IMR-90 (cell line): ENCODE results near the gene CD101. TPM values are rescaled to one million over a fixed set of nuclear protein-coding genes. Genes with fewer than 3 reads are reported as not detected.

Experiments used
- ATAC-seq: fragments of 200-7000 bp; cut with Tn5 transposase; 2 replicates; pipeline ENCODE4 v1.9.1; 2020; ENCODE audit warnings: low read depth, mild to moderate bottlenecking, moderate library complexity
- BruUV-seq: library from RNA; stranded (reverse); fragments of 400-500 nt; replicated peaks from 2 replicates; lab custom pipeline; 2021; lab: Mats Ljungman, UMichigan
- CTCF ChIA-PET: fragments of 300-600 bp; formaldehyde crosslinking; extraction: SDS; loops from one replicate; lab custom pipeline; 2021; ENCODE audit warnings: antibody characterized with exemption; lab: Yijun Ruan, JAX
- POLR2A ChIA-PET: fragments of 300-600 bp; sonication (Branson Sonifier 250); formaldehyde crosslinking; loops from one replicate; lab custom pipeline; 2022; ENCODE audit warnings: antibody characterized with exemption; ENCODE audit not compliant: unreplicated experiment; lab: Charles Lee
- DNase-seq: peaks from one replicate; pipeline ENCODE4 v3.0.0; 2013
- H2AFZ ChIP-seq: replicated peaks from 2 replicates; pipeline ENCODE3; 2013; ENCODE audit warnings: low read length, mild to moderate bottlenecking; ENCODE audit not compliant: poor library complexity
- H2AK5ac ChIP-seq: 2 replicates; pipeline ENCODE4 v1.6.1; 2013; ENCODE audit warnings: low read depth, low read length, inconsistent platforms
- H2AK9ac ChIP-seq: replicated peaks from 2 replicates; pipeline ENCODE3; 2013; ENCODE audit warnings: mild to moderate bottlenecking, low read depth, low read length, moderate library complexity; ENCODE audit not compliant: poor library complexity
- H2BK120ac ChIP-seq: 2 replicates; pipeline ENCODE4 v1.6.1; 2013; ENCODE audit warnings: low read depth, low read length, inconsistent platforms
- H2BK15ac ChIP-seq: 3 replicates; pipeline ENCODE4 v1.6.1; 2013; ENCODE audit warnings: low read depth, low read length, inconsistent platforms
- H2BK20ac ChIP-seq: 2 replicates; pipeline ENCODE4 v1.6.1; 2013; ENCODE audit warnings: low read depth, mild to moderate bottlenecking, inconsistent platforms, low read length, moderate library complexity
- H2BK5ac ChIP-seq: 2 replicates; pipeline ENCODE4 v1.6.1; 2013; ENCODE audit warnings: mild to moderate bottlenecking, low read depth, low read length, inconsistent platforms; ENCODE audit not compliant: poor library complexity, severe bottlenecking
- H3K14ac ChIP-seq: replicated peaks from 2 replicates; pipeline ENCODE4 v1.6.1; 2013; ENCODE audit warnings: low read depth, low read length, inconsistent platforms
- H3K18ac ChIP-seq: 2 replicates; pipeline ENCODE4 v1.6.1; 2013; ENCODE audit warnings: low read depth, low read length, control low read depth
- H3K23ac ChIP-seq: 2 replicates; pipeline ENCODE4 v1.6.1; 2013; ENCODE audit warnings: low read depth, low read length, inconsistent platforms
- H3K27ac ChIP-seq: 2 replicates; pipeline ENCODE4 v1.5.1; 2013; ENCODE audit warnings: mild to moderate bottlenecking, control low read depth, low read length; ENCODE audit not compliant: insufficient read depth
- H3K27me3 ChIP-seq: 2 replicates; pipeline ENCODE4 v1.6.1; 2013; ENCODE audit warnings: low read length; ENCODE audit not compliant: control insufficient read depth, insufficient read depth
- H3K36me3 ChIP-seq: 2 replicates; pipeline ENCODE4 v1.6.1; 2013; ENCODE audit warnings: low read length, mixed read lengths; ENCODE audit not compliant: control insufficient read depth, insufficient read depth
- H3K4ac ChIP-seq: 2 replicates; pipeline ENCODE4 v1.6.1; 2013; ENCODE audit warnings: low read depth, low read length, inconsistent platforms
- H3K4me1 ChIP-seq: 2 replicates; pipeline ENCODE4 v1.6.1; 2013; ENCODE audit warnings: low read length, mixed read lengths; ENCODE audit not compliant: control insufficient read depth, insufficient read depth
- H3K4me2 ChIP-seq: 2 replicates; pipeline ENCODE4 v1.6.1; 2013; ENCODE audit warnings: low read depth, mild to moderate bottlenecking, control low read depth, low read length, moderate library complexity
- H3K4me3 ChIP-seq: 2 replicates; pipeline ENCODE4 v1.5.1; 2013; ENCODE audit warnings: low read depth, mild to moderate bottlenecking, control low read depth, low read length, moderate library complexity; ENCODE audit not compliant: insufficient read depth
- H3K56ac ChIP-seq: 2 replicates; pipeline ENCODE4 v1.6.1; 2013; ENCODE audit warnings: low read length, inconsistent platforms; ENCODE audit not compliant: insufficient read depth; ENCODE audit errors: extremely low read depth
- H3K79me1 ChIP-seq, 2 experiments: 2 replicates each; pipeline ENCODE4 v1.6.1; 2013; ENCODE audit warnings: low read length in 2 of 2, inconsistent platforms in 1 of 2, low read depth in 1 of 2
- H3K9ac ChIP-seq: 2 replicates; pipeline ENCODE4 v1.6.1; 2013; ENCODE audit warnings: low read depth, low read length, control low read depth
- H3K9me1 ChIP-seq: 2 replicates; pipeline ENCODE4 v1.6.1; 2013; ENCODE audit warnings: low read length, inconsistent platforms; ENCODE audit not compliant: insufficient read depth
- H3K9me3 ChIP-seq: 2 replicates; pipeline ENCODE4 v1.6.1; 2013; ENCODE audit warnings: low read length; ENCODE audit not compliant: control insufficient read depth, insufficient read depth
- H4K20me1 ChIP-seq: 2 replicates; pipeline ENCODE4 v1.6.1; 2013; ENCODE audit warnings: low read length, inconsistent platforms; ENCODE audit not compliant: insufficient read depth
- H4K5ac ChIP-seq: 2 replicates; pipeline ENCODE4 v1.6.1; 2013; ENCODE audit warnings: mild to moderate bottlenecking, low read depth, low read length, control low read depth
- H4K8ac ChIP-seq, 2 experiments: 2 replicates each; pipeline ENCODE4 v1.6.1; 2013; ENCODE audit warnings: low read depth in 2 of 2, low read length in 2 of 2, control low read depth in 1 of 2, inconsistent platforms in 1 of 2
- H4K91ac ChIP-seq: 2 replicates; pipeline ENCODE4 v1.6.1; 2013; ENCODE audit warnings: low read depth, low read length, inconsistent platforms; ENCODE audit not compliant: insufficient read depth
- BHLHE40 ChIP-seq: fragments of 150-350 bp; IDR thresholded peaks from 2 replicates; pipeline ENCODE4 v1.6.1; 2016; ENCODE audit warnings: mild to moderate bottlenecking, low read depth, low read length
- CEBPB ChIP-seq: IDR thresholded peaks from 2 replicates; pipeline ENCODE4 v1.6.1; 2012; ENCODE audit warnings: low read depth, low read length, improper control_type of control experiment
- CHD1 ChIP-seq: IDR thresholded peaks from 2 replicates; pipeline ENCODE4 v1.6.1; 2012; ENCODE audit warnings: low read depth, low read length, improper control_type of control experiment
- ELK1 ChIP-seq: fragments of 150-350 bp; IDR thresholded peaks from 2 replicates; pipeline ENCODE4 v1.6.1; 2016; ENCODE audit warnings: low read depth, mild to moderate bottlenecking, low read length, moderate library complexity, borderline replicate concordance
- FOS ChIP-seq: fragments of 150-350 bp; IDR thresholded peaks from 2 replicates; pipeline ENCODE4 v1.6.1; 2016; ENCODE audit warnings: low read depth, low read length
- MAFK ChIP-seq: IDR thresholded peaks from 2 replicates; pipeline ENCODE4 v1.6.1; 2012; ENCODE audit warnings: low read depth, low read length, improper control_type of control experiment
- MAZ ChIP-seq: IDR thresholded peaks from 2 replicates; pipeline ENCODE4 v1.6.1; 2012; ENCODE audit warnings: low read depth, mild to moderate bottlenecking, low read length, improper control_type of control experiment, moderate library complexity, borderline replicate concordance
- MXI1 ChIP-seq: IDR thresholded peaks from 2 replicates; pipeline ENCODE4 v1.6.1; 2012; ENCODE audit warnings: low read depth, mild to moderate bottlenecking, low read length, moderate library complexity, borderline replicate concordance
- NFE2L2 ChIP-seq: fragments of 150-350 bp; IDR thresholded peaks from 2 replicates; pipeline ENCODE4 v1.6.1; 2016; ENCODE audit warnings: low read depth, mild to moderate bottlenecking, low read length
- POLR2A ChIP-seq: IDR thresholded peaks from 2 replicates; pipeline ENCODE4 v1.6.1; 2012; ENCODE audit warnings: mild to moderate bottlenecking, low read depth, low read length
- RAD21 ChIP-seq: IDR thresholded peaks from 2 replicates; pipeline ENCODE4 v1.6.1; 2012; ENCODE audit warnings: low read length, improper control_type of control experiment
- RCOR1 ChIP-seq: IDR thresholded peaks from 2 replicates; pipeline ENCODE4 v1.6.1; 2012; ENCODE audit warnings: mild to moderate bottlenecking, low read length, improper control_type of control experiment; ENCODE audit not compliant: insufficient replicate concordance
- RFX5 ChIP-seq: IDR thresholded peaks from 2 replicates; pipeline ENCODE4 v1.8.0; 2012; ENCODE audit warnings: low read depth, mild to moderate bottlenecking, low read length, moderate library complexity
- SMC3 ChIP-seq: fragments of 150-350 bp; IDR thresholded peaks from 2 replicates; pipeline ENCODE4 v1.6.1; 2016; ENCODE audit warnings: low read depth, mild to moderate bottlenecking, antibody characterized with exemption, low read length, moderate library complexity
- USF2 ChIP-seq: fragments of 150-350 bp; IDR thresholded peaks from 2 replicates; pipeline ENCODE4 v1.6.1; 2017; ENCODE audit warnings: mild to moderate bottlenecking, antibody characterized with exemption, low read length, low read depth
- WGBS, 2 experiments: methylation state at CpG; one replicate each; pipeline versions ENCODE4 v1.1.5 to v1.1.7; 2013; ENCODE audit warnings: missing lambda C conversion rate in 2 of 2; ENCODE audit not compliant: insufficient read length in 1 of 2; ENCODE audit errors: extremely low coverage in 2 of 2; 5-methylcytosine and 5-hydroxymethylcytosine counted together
- dilution Hi-C: fragments of 300-500 bp; cut with HindIII; formaldehyde crosslinking; loops from one replicate; pipeline ENCODE4 v1.14.3; 2018; ENCODE audit warnings: low sequenced_read_pairs; ENCODE audit not compliant: unreplicated experiment
- in situ Hi-C: fragments of 300-500 bp; cut with MboI; formaldehyde crosslinking; loops from 3 replicates; pipeline ENCODE4 v1.14.3; 2019; ENCODE audit warnings: low sequenced_read_pairs, inconsistent platforms, mixed read lengths
- intact Hi-C: fragments of 100-400 bp; cut with micrococcal nuclease; formaldehyde crosslinking; loops from 2 replicates; pipeline ENCODE4 v1.10.0; 2022
- polyA plus RNA-seq, 3 experiments: library from polyadenylated mRNA; depleted of rRNA; stranded (reverse); fragments of >200 nt; gene quantifications; 2 replicates each; pipeline ENCODE4 v1.2.3, GENCODE V29; 2012; ENCODE audit warnings: low replicate concordance in 1 of 3
- total RNA-seq: library from RNA; depleted of rRNA; stranded (reverse); fragments of >200 nt; gene quantifications from 2 replicates; pipeline ENCODE4 v1.2.3, GENCODE V29; 2012
- TF ChIP-seq, protein P1 (sequence below): conservative IDR thresholded peaks from 2 replicates; pipeline ENCODE4 v1.5.1; 2012; ENCODE audit warnings: mild to moderate bottlenecking, low read depth, low read length, improper control_type of control experiment

CD101 gene
- total and polyA plus RNA-seq, 2 of the 4 experiments (the other 2 are of a cell fraction): not detected

DNA sequence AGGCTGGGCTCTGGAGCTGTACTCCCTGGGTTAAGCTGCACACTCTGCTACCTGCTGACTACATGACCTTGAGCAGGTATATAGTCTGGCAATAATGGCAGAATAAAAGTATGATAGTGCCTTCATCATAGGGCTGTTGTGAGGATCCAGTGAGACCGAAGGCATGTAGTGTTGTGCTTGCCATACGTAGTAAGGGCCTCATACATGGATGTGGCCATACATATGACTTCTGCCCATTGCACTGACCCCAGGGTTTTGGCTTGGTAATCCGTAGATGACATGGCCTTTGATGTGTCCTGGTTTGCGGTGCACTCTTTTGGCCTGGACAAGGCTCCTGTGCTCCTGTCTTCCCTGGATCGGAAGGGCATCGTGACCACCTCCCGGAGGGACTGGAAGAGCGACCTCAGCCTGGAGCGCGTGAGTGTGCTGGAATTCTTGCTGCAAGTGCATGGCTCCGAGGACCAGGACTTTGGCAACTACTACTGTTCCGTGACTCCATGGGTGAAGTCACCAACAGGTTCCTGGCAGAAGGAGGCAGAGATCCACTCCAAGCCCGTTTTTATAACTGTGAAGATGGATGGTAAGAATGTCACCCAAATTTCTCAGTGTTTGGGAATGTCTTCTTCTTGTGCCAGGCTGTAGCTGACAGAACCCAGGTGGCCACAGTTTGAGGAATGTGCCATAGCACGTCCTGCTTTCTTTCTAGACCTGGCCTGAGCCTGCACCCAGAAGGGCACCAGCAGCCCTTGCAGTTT, 17.0 kb upstream of the CD101 start:
- no peaks in the 10 kb centered on the region for H3K9me1 ChIP-seq
- no peak overlapping the region for H4K5ac ChIP-seq
- DNase-seq (no peak), ATAC-seq (no peak)
- ChIA-PET POLR2A (no interaction called here), CTCF (no interaction called here)
- H3K9me3 ChIP-seq: no peaks in the 10 kb centered on the region
- in situ Hi-C loops: no loop called here
- no peak overlapping the region for H3K4me2 ChIP-seq
- H2AK9ac ChIP-seq: peak overlapping the region; percentile 45
- dilution Hi-C loops: no loop called here
- intact Hi-C loops: no loop called here
- H2AFZ ChIP-seq: no peak overlapping the region
- no peaks in the 10 kb centered on the region for H4K20me1 ChIP-seq
- H2BK120ac ChIP-seq: no peak overlapping the region
- no peaks in the 10 kb centered on the region for H3K36me3 ChIP-seq
- peaks cover 5% of the 10 kb centered on the region; the same call in 1 of the 2 replicates for H3K27me3 ChIP-seq
- H4K91ac ChIP-seq: no peak overlapping the region
- H3K56ac ChIP-seq: no peak overlapping the region
- no peak overlapping the region for H2AK5ac ChIP-seq
- H2BK15ac ChIP-seq: no peak overlapping the region
- no peak overlapping the region for H3K18ac ChIP-seq
- no peak overlapping the region for H2BK20ac ChIP-seq
- no peak overlapping the region for H4K8ac ChIP-seq
- no peak overlapping the region for H3K9ac ChIP-seq
- BruUV-seq: no TSS peak
- no peaks in the 10 kb centered on the region for H3K79me1 ChIP-seq
- no peak overlapping the region for H3K4ac ChIP-seq
- 83% methylated on average over 9 of the region's 14 CpGs; no CpG with 5 or more reads in 1 of the 2 experiments for WGBS, 2 experiments
- no peaks in the 10 kb centered on the region for H3K4me1 ChIP-seq
- no peak overlapping the region for H3K23ac ChIP-seq
- no peak overlapping the region for H3K14ac ChIP-seq
- no peak overlapping the region for H3K4me3 ChIP-seq
- H2BK5ac ChIP-seq: no peak overlapping the region
- H3K27ac ChIP-seq: no peak overlapping the region
- TF ChIP-seq MAFK (no peak), ELK1 (no peak), RFX5 (no peak), CHD1 (no peak), SMC3 (no peak), RCOR1 (no peak), MAZ (no peak), CEBPB (no peak), MXI1 (no peak), FOS (no peak), BHLHE40 (no peak), RAD21 (no peak), POLR2A (no peak), USF2 (no peak), NFE2L2 (no peak)
- TF ChIP-seq, protein P1, sequence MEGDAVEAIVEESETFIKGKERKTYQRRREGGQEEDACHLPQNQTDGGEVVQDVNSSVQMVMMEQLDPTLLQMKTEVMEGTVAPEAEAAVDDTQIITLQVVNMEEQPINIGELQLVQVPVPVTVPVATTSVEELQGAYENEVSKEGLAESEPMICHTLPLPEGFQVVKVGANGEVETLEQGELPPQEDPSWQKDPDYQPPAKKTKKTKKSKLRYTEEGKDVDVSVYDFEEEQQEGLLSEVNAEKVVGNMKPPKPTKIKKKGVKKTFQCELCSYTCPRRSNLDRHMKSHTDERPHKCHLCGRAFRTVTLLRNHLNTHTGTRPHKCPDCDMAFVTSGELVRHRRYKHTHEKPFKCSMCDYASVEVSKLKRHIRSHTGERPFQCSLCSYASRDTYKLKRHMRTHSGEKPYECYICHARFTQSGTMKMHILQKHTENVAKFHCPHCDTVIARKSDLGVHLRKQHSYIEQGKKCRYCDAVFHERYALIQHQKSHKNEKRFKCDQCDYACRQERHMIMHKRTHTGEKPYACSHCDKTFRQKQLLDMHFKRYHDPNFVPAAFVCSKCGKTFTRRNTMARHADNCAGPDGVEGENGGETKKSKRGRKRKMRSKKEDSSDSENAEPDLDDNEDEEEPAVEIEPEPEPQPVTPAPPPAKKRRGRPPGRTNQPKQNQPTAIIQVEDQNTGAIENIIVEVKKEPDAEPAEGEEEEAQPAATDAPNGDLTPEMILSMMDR: no peak
